Measurements from ENCODE around the gene SLC9C1.

SLC9C1 gene

GRCh38 chr3:112143689-112144088, 150.3 kb downstream of the SLC9C1 start:
- TF ChIP-seq ZFX (IDR thresholded peaks at IDR 0.05), result no peak
- TF ChIP-seq CTCF (conservative IDR thresholded peaks at IDR 0.05), result no peak
- no peak overlapping the region for H3K27ac ChIP-seq

- H3K27ac ChIP-seq, result no peak overlapping the region
- TF ChIP-seq ZFX (IDR thresholded peaks at IDR 0.05), result no peak
- TF ChIP-seq CTCF (conservative IDR thresholded peaks at IDR 0.05), result no peak
Observed at GRCh38 chr3:112143251-112143650, 150.8 kb downstream of the SLC9C1 start.

GRCh38 chr3:112141293-112141692, 152.7 kb downstream of the SLC9C1 start:
- TF ChIP-seq CTCF (conservative IDR thresholded peaks at IDR 0.05) (no peak), ZFX (IDR thresholded peaks at IDR 0.05) (no peak)
- H3K27ac ChIP-seq, result no peak overlapping the region

DNA sequence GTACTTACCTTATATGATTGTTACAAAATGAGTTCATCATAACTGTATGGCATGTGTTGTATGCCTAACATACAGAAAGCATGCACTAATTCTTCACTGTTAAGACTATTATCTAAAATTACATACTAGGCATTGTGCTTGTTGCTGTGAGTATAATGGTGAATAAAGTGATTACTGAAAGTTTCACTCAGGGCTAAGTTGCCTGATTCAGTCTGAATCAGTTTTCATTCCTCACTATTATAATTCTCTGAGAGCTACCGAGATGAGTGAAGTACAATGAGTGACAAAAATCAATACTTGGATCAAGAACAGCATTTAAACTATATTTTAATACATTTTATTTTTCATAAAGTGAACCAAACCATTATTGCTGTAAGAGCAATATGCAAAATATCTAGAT, 153.4 kb downstream of the SLC9C1 start:
- no peak overlapping the region for H3K27ac ChIP-seq
- no peak for TF ChIP-seq CTCF (conservative IDR thresholded peaks at IDR 0.05)
- TF ChIP-seq ZFX (IDR thresholded peaks at IDR 0.05), result no peak

DNA sequence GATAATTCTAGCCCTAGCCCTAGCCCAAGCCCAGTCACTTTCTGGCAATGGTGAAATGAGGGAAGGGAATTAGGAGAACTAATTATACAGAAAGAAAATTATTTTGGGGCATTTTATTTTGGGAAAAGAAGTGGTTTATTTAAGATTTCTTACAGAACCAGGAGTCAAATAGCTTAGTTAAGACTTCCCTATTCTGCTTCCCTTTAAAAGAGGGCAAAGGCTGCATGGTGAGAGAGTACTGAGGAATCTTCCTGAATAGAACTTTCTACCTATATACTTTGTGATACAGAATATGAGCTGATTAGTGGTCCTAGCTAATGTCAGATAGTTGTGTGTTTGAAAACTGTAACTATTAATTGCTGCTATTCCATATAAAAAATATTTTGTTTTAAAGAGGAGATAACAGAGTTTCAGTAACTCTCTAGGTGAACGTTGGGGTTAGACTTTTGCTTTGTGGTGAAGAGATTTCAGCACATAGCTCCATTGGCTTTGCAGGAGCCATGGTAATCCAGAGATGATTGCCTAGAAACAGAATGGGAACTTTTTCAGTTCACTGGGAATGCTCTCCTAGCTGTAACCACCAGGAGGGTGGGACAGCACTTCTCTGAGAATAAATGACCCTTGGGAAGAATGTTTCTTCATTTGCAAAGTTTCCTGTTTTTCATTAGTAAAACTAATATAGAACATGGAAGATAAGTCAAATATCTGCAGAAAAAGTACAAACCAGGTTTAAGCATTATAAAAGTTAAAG, 155.6 kb downstream of the SLC9C1 start:
- TF ChIP-seq ZFX (IDR thresholded peaks at IDR 0.05) (no peak), CTCF (conservative IDR thresholded peaks at IDR 0.05) (no peak)
- no peak overlapping the region for H3K27ac ChIP-seq

DNA sequence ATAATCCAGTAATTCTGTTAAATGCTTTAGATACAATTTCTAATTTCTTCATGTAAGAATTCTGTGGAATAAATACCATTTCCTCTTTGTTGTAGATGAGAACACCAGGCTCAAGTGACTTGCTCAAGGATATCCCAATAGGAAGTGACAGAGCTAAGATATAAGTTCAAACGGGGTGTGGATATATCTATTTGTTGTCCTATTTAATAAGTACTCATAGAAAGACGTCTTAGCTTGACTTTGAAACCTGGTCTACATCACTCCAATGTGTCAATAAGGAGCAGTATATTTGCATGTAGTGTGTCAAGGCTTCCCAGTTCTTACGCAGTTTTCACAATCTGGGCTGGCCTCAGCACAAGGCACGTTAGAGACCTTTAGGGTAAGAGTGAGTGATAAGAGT, 156.2 kb downstream of the SLC9C1 start:
- TF ChIP-seq ZFX (IDR thresholded peaks at IDR 0.05) (no peak), CTCF (conservative IDR thresholded peaks at IDR 0.05) (no peak)
- no peak overlapping the region for H3K27ac ChIP-seq

GRCh38 chr3:112136959-112137693, 156.9 kb downstream of the SLC9C1 start:
- H3K27ac ChIP-seq, result no peak overlapping the region
- TF ChIP-seq ZFX (IDR thresholded peaks at IDR 0.05), result no peak
- TF ChIP-seq CTCF (conservative IDR thresholded peaks at IDR 0.05), result peak; percentile 81

Data from C4-2B (cell line).